GM15510 (cell line): ENCODE results near the gene TCERG1.

Source experiments
- POLR2A ChIP-seq: IDR thresholded peaks from 3 replicates; pipeline ENCODE4 v1.6.1; 2011; ENCODE audit warnings: borderline replicate concordance; ENCODE audit not compliant: insufficient read length; ENCODE audit errors: extremely low read depth

TCERG1 gene

GRCh38 chr5:146446861-146447733, at the start of gene TCERG1:
Gene TCERG1 (plus strand): TSS chr5:146447333. CDS start chr5:146447350, 17 bp downstream.
- peak; percentile 63 for TF ChIP-seq POLR2A

- no peak for TF ChIP-seq POLR2A
Observed at GRCh38 chr5:146398826-146399225, 48.3 kb upstream of the TCERG1 start.

- no peak for TF ChIP-seq POLR2A
Observed at GRCh38 chr5:146399481-146399880, 47.7 kb upstream of the TCERG1 start.

- no peak for TF ChIP-seq POLR2A
Observed at GRCh38 chr5:146400201-146400600, 46.9 kb upstream of the TCERG1 start.

- no peak for TF ChIP-seq POLR2A
Observed at GRCh38 chr5:146401021-146401420, 46.1 kb upstream of the TCERG1 start.

GRCh38 chr5:146402949-146403348, 44.2 kb upstream of the TCERG1 start:
- no peak for TF ChIP-seq POLR2A

- no peak for TF ChIP-seq POLR2A
Observed at GRCh38 chr5:146409054-146409671, 38.0 kb upstream of the TCERG1 start.

GRCh38 chr5:146410272-146410671, 36.9 kb upstream of the TCERG1 start:
- TF ChIP-seq POLR2A, result no peak

GRCh38 chr5:146419696-146420095, 27.4 kb upstream of the TCERG1 start:
- TF ChIP-seq POLR2A, result no peak

GRCh38 chr5:146425023-146425422, 22.1 kb upstream of the TCERG1 start:
- TF ChIP-seq POLR2A, result no peak

- TF ChIP-seq POLR2A, result no peak
Observed at GRCh38 chr5:146426305-146426704, 20.8 kb upstream of the TCERG1 start.

GRCh38 chr5:146426853-146427618, 20.1 kb upstream of the TCERG1 start:
- no peak for TF ChIP-seq POLR2A

GRCh38 chr5:146427619-146427997, 19.5 kb upstream of the TCERG1 start:
- TF ChIP-seq POLR2A, result no peak

- TF ChIP-seq POLR2A, result no peak
Observed at GRCh38 chr5:146428658-146429057, 18.5 kb upstream of the TCERG1 start.

GRCh38 chr5:146440353-146440752, 6.8 kb upstream of the TCERG1 start:
- TF ChIP-seq POLR2A, result no peak
